ENCODE data around the gene CCP110. TPM values are rescaled to one million over a fixed set of nuclear protein-coding genes. Genes with fewer than 3 reads are reported as not detected.

The CCP110 gene
- total RNA-seq, 1 donor from 2014 or later: 6.6 TPM

- Histone ChIP-seq H3K36me3 (ENCODE audit: control insufficient read depth, insufficient read depth, low read length) (peaks cover 1% of the 10 kb centered on the region), H3K4me3 (ENCODE audit: low read depth, low read length) (no peak overlapping the region), H3K27me3 (ENCODE audit: control insufficient read depth, insufficient read depth, low read length) (no peaks in the 10 kb centered on the region)
- no peak for DNase-seq (ENCODE audit: low read depth)
- TF ChIP-seq CTCF (IDR thresholded peaks at IDR 0.05; ENCODE audit: insufficient read depth, low read length, poor library complexity, severe bottlenecking): no peak
These were observed 43.8 kb downstream of the CCP110 start for GRCh38 chr16:19567560-19567959.

- Histone ChIP-seq H3K36me3 (ENCODE audit: control insufficient read depth, insufficient read depth, low read length) (peaks cover 2% of the 10 kb centered on the region), H3K4me3 (ENCODE audit: low read depth, low read length) (no peak overlapping the region), H3K27me3 (ENCODE audit: control insufficient read depth, insufficient read depth, low read length) (no peaks in the 10 kb centered on the region)
- no peak for DNase-seq (ENCODE audit: low read depth)
- no peak for TF ChIP-seq CTCF (IDR thresholded peaks at IDR 0.05; ENCODE audit: insufficient read depth, low read length, poor library complexity, severe bottlenecking)
These were observed 50.3 kb downstream of the CCP110 start for GRCh38 chr16:19573997-19574396.

- no peak for DNase-seq (ENCODE audit: low read depth)
- Histone ChIP-seq H3K27me3 (ENCODE audit: control insufficient read depth, insufficient read depth, low read length) (no peaks in the 10 kb centered on the region), H3K36me3 (ENCODE audit: control insufficient read depth, insufficient read depth, low read length) (peaks cover 2% of the 10 kb centered on the region), H3K4me3 (ENCODE audit: low read depth, low read length) (no peak overlapping the region)
- TF ChIP-seq CTCF (IDR thresholded peaks at IDR 0.05; ENCODE audit: insufficient read depth, low read length, poor library complexity, severe bottlenecking): no peak
These were observed 50.9 kb downstream of the CCP110 start for GRCh38 chr16:19574615-19575014.

- no peaks in the 10 kb centered on the region for H3K27me3 ChIP-seq (ENCODE audit: control insufficient read depth, insufficient read depth, low read length)
- H3K36me3 ChIP-seq (ENCODE audit: control insufficient read depth, insufficient read depth, low read length): peaks cover 4% of the 10 kb centered on the region
- no peak for TF ChIP-seq CTCF (IDR thresholded peaks at IDR 0.05; ENCODE audit: insufficient read depth, low read length, poor library complexity, severe bottlenecking)
- no peak overlapping the region for H3K4me3 ChIP-seq (ENCODE audit: low read depth, low read length)
- no peak for DNase-seq (ENCODE audit: low read depth)
These were observed 54.7 kb downstream of the CCP110 start for GRCh38 chr16:19578378-19578971.

GRCh38 chr16:19582050-19582831 is 58.5 kb downstream of the CCP110 start:
- no peak for DNase-seq (ENCODE audit: low read depth)
- Histone ChIP-seq H3K36me3 (ENCODE audit: control insufficient read depth, insufficient read depth, low read length) (peaks cover 2% of the 10 kb centered on the region), H3K27me3 (ENCODE audit: control insufficient read depth, insufficient read depth, low read length) (no peaks in the 10 kb centered on the region), H3K4me3 (ENCODE audit: low read depth, low read length) (no peak overlapping the region)
- TF ChIP-seq CTCF (IDR thresholded peaks at IDR 0.05; ENCODE audit: insufficient read depth, low read length, poor library complexity, severe bottlenecking): no peak
